PC-3 (cell line): ENCODE results near the gene TAP1.

Source experiments
- CTCF ChIP-seq: fragments of 300-600 bp; sonication (generic); conservative IDR thresholded peaks from 2 replicates; pipeline ENCODE4 v1.5.1; 2017; ENCODE audit warnings: antibody characterized with exemption, low read depth, mild to moderate bottlenecking, low read length
- EZH2 ChIP-seq: fragments of 300-600 bp; sonication (generic); IDR thresholded peaks from one replicate; pipeline ENCODE4 v1.6.1; 2017; ENCODE audit warnings: antibody characterized with exemption, mild to moderate bottlenecking, low read length; ENCODE audit not compliant: unreplicated experiment
- EZH2phosphoT487 ChIP-seq: fragments of 300-600 bp; sonication (generic); IDR thresholded peaks from 2 replicates; pipeline ENCODE4 v1.6.1; 2018; ENCODE audit warnings: mild to moderate bottlenecking, antibody characterized with exemption, low read length, borderline replicate concordance

- TF ChIP-seq CTCF, result no peak
- no peak for TF ChIP-seq EZH2
- no peak for TF ChIP-seq EZH2phosphoT487
These were observed 18.2 kb downstream of the TAP1 start for GRCh38 chr6:32835167-32835893.
